ENCODE data around the gene ERF.

The ERF gene

GRCh38 chr19:42253245-42254088 is 1.5 kb downstream of the ERF start:
- peak; percentile 50 for DNase-seq (ENCODE audit: low read depth)

GRCh38 chr19:42252365-42253244 is 2.3 kb downstream of the ERF start:
- no peak for DNase-seq (ENCODE audit: low read depth)

- DNase-seq (ENCODE audit: low read depth), result no peak
Measured at GRCh38 chr19:42251572-42252358, 3.2 kb downstream of the ERF start.

GRCh38 chr19:42250666-42251531 is 4.0 kb downstream of the ERF start:
- no peak for DNase-seq (ENCODE audit: low read depth)

GRCh38 chr19:42250183-42250665 is 4.7 kb downstream of the ERF start:
- DNase-seq (ENCODE audit: low read depth), result no peak

- no peak for DNase-seq (ENCODE audit: low read depth)
Measured at GRCh38 chr19:42249769-42250168, 5.2 kb downstream of the ERF start.

- DNase-seq (ENCODE audit: low read depth), result no peak
Measured at GRCh38 chr19:42249149-42249750, 5.7 kb downstream of the ERF start.

- DNase-seq (ENCODE audit: low read depth), result no peak
Measured at GRCh38 chr19:42248270-42249148, 6.4 kb downstream of the ERF start.

GRCh38 chr19:42247640-42248199 is 7.2 kb downstream of the ERF start:
- DNase-seq (ENCODE audit: low read depth), result no peak

GRCh38 chr19:42246922-42247639 is 7.8 kb downstream of the ERF start:
- DNase-seq (ENCODE audit: low read depth), result no peak

GRCh38 chr19:42246143-42246921 is 8.6 kb downstream of the ERF start:
- DNase-seq (ENCODE audit: low read depth), result no peak

- DNase-seq (ENCODE audit: low read depth), result no peak
Measured at GRCh38 chr19:42245231-42245630, 9.7 kb downstream of the ERF start.

- DNase-seq (ENCODE audit: low read depth), result peak; percentile 84
Measured at GRCh38 chr19:42244347-42245220, 10.3 kb downstream of the ERF start.

- DNase-seq (ENCODE audit: low read depth), result peak; percentile 97
Measured at GRCh38 chr19:42242512-42243409, 12.2 kb downstream of the ERF start, which contains the start of gene GSK3A. GSK3A (minus strand) TSS chr19:42242602; CDS start chr19:42242465, 137 bp downstream.

- no peak for DNase-seq (ENCODE audit: low read depth)
Measured at GRCh38 chr19:42242069-42242511, 12.8 kb downstream of the ERF start.

- DNase-seq (ENCODE audit: low read depth), result no peak
Measured at GRCh38 chr19:42241279-42241678, 13.6 kb downstream of the ERF start.
